ENCODE results near the gene ABHD6.

Gene ABHD6

DNA sequence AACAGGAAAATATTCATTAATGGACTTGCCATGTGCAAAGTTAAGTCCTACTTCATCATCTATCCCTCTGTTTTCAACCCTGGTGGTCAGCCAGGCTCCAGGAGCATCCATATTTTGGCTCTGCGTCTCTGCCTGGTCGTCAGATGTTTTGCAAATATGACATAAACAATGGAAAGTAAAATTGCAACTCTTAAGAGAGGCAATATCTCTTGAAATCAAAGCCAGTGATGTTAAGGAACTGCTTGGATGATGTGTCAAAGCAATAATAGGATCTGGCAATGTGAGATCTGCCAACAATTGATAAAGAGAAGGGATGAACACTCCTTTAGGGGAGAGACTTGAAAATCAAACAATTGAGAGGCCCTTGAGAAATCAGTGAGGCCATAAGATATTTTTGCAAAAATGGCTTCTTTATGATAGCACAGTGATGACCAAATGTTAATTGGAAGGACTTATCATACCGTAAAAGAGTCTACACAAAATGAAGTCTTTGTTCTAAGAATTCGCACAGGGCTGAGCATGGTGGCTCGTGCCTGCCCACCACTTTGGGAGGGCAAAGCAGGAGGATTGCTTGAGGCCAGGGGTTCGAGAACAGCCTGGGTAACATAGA is 6.5 kb downstream of the ABHD6 start:
- H3K27ac Mint-ChIP-seq = no peak overlapping the region
- ATAC-seq (no peak), DNase-seq (no peak)
- H3K9me3 Mint-ChIP-seq = no peaks in the 10 kb centered on the region
- no peak overlapping the region for H3K4me3 Mint-ChIP-seq
- H3K4me1 Mint-ChIP-seq = peaks cover 3% of the 10 kb centered on the region
- H3K27me3 Mint-ChIP-seq = no peaks in the 10 kb centered on the region
- no peaks in the 10 kb centered on the region for H3K36me3 Mint-ChIP-seq (ENCODE audit: low read depth)

DNA sequence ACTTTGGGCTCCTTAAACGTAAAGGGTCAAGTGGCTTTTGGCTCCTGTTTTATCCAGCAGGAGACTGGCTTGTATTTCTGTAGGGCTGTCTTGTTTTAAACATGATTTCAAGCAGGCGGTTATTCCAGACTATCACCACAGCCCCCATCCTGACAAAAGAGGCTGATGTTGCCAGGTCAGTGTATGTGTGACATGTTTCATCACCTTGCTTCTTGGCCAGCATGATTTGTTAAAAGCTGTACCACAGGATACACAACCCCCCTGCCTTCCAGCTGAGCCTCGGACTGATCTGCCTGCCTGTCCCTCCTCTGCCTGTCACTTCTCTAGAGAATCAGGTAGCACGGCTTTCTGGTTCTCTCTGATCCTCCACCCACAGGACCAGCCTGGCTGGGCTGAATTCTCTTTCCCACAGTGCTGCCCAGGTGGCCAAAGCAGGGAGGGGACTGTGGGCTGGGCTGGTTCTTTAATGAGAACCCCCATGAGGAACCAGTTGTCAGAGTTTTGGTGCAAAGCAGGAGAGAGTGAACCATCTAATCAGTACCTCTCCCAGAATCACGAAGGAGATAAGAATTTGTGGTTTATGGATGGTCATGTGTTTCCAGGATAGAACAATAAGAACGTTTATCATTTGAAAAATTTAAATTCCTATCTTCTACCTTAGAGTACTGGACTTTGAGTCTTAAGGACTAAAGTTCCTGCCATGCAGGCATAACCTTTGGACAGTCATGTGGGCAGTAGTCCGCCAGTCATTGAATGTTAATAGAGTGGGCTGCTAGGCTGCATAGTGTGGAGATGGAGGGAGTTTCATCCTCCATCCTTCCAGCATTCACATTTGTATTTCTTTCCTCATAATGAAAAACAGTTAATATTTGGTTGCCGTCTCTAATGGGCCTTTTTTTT is 8.8 kb downstream of the ABHD6 start:
- DNase-seq (no peak), ATAC-seq (no peak)
- H3K4me1 Mint-ChIP-seq = peaks cover 5% of the 10 kb centered on the region
- H3K9me3 Mint-ChIP-seq = no peaks in the 10 kb centered on the region
- H3K4me3 Mint-ChIP-seq = no peak overlapping the region
- H3K36me3 Mint-ChIP-seq (ENCODE audit: low read depth) = no peaks in the 10 kb centered on the region
- H3K27me3 Mint-ChIP-seq = no peaks in the 10 kb centered on the region
- H3K27ac Mint-ChIP-seq = no peak overlapping the region

DNA sequence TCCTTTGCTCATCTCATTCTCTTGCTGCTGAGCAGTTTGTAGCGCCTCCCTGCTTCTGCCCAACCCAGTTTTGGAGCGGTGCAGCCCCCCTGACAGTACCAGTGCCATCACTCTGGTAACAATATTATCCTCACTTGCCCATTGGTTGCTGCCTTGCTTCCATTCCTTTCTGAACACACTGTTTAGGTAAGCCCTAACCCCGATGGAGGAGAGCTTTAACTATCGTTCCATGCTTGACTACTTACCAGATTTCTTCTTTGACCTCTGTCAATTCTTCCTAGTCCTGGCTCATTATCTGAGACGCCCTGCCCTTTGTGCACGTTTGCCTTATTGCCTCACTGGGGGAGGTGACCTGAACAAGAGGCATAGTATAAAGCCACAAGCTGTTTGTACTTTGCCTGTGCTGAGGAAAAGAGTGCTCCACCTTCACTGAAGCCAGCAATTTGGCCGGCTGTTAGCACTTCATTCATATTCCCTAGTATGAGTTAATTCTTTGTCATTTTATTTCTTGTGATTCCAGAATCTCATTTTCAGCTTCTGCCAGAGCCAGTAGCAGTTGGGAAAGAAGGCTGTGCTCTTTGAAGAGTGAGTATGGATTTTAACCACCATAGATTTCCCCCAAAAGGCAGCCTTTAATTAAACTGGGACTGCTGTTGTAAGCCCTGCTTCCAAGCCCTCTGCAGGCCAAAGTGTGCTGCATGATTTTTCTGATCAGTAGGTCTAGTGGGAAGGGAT is 11.9 kb downstream of the ABHD6 start:
- no peaks in the 10 kb centered on the region for H3K9me3 Mint-ChIP-seq
- H3K4me1 Mint-ChIP-seq = peaks cover 11% of the 10 kb centered on the region
- H3K27me3 Mint-ChIP-seq = no peaks in the 10 kb centered on the region
- no peak overlapping the region for H3K4me3 Mint-ChIP-seq
- peaks cover 2% of the 10 kb centered on the region for H3K36me3 Mint-ChIP-seq (ENCODE audit: low read depth)
- no peak for DNase-seq
- peak; percentile 28 for ATAC-seq
- no peak overlapping the region for H3K27ac Mint-ChIP-seq

DNA sequence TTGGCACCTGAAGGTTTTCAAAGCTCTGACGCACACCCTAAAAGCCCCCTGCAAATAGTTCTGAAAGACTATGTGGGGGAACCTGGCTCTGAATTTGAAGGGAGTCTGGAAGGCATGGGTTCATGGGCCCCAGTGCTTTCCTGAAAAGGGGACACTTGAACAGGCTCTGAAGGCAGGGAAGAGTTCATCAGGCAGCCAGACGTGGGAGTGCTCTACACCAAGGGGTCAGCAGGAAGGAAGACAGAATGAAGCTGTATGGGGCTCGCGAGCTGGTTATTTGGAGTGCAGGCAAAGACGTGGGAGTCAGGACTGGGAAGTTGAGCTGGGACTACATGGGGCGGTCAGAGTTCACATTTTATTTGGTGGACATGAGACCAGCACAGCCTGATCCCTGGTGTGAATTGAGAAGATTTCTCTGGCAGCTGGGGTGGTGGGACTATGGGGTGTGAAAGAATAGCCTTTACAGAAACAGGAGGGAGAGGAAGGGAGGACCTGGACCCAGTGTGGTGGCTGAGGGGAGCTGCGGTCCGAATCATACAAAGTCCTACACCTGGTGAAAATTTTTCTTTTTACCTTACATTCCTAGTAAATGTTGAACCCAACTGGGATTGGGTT is 12.6 kb downstream of the ABHD6 start:
- Mint-ChIP-seq H3K27me3 (no peaks in the 10 kb centered on the region), H3K9me3 (no peaks in the 10 kb centered on the region), H3K4me1 (peaks cover 11% of the 10 kb centered on the region), H3K36me3 (ENCODE audit: low read depth) (peaks cover 2% of the 10 kb centered on the region), H3K27ac (no peak overlapping the region), H3K4me3 (no peak overlapping the region)
- DNase-seq (no peak), ATAC-seq (no peak)

DNA sequence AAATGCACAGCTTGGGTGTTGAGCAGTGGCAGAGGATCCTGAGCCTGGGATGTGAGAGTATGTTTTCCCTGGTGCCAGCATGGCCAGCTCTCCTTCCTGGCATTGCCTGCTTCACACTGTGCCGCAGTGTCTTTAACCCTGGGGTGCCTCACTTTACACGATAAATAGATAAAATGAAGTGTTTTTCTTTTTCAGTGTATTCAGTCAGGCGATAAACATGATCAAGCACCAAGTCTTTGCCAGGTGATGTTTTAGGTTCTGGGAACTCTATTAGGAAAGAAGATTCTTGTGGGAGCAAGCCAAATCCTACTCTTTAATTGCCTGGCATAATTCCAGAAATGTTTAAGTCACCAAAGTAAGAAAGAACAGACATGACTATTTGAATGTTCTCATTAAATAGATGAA is 14.0 kb downstream of the ABHD6 start:
- Mint-ChIP-seq H3K9me3 (no peaks in the 10 kb centered on the region), H3K27ac (no peak overlapping the region), H3K27me3 (no peaks in the 10 kb centered on the region), H3K4me1 (peaks cover 11% of the 10 kb centered on the region), H3K4me3 (no peak overlapping the region), H3K36me3 (ENCODE audit: low read depth) (peaks cover 2% of the 10 kb centered on the region)
- ATAC-seq (no peak), DNase-seq (no peak)

DNA sequence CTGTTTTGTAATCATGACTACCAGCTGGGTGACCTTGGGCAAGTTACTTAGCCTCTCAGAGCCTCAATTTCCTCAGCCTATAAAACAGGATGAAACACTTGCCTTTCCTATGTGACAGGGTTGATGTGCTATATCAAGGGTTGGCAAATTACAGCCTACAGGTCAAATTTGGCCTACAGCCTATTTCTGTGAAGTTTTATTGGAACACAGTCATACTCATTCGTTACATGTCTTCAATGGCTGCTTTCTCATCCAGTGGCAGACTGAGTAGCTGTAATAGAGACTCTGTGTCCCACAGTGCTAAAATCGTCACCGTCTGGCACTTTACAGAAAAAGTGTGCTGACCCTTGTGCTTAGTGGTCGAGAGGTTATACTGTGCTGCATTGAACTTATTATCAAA is 16.6 kb downstream of the ABHD6 start:
- Mint-ChIP-seq H3K4me3 (no peak overlapping the region), H3K36me3 (ENCODE audit: low read depth) (peaks cover 4% of the 10 kb centered on the region), H3K27me3 (no peaks in the 10 kb centered on the region), H3K4me1 (peaks cover 17% of the 10 kb centered on the region), H3K9me3 (no peaks in the 10 kb centered on the region), H3K27ac (no peak overlapping the region)
- DNase-seq (no peak), ATAC-seq (no peak)

DNA sequence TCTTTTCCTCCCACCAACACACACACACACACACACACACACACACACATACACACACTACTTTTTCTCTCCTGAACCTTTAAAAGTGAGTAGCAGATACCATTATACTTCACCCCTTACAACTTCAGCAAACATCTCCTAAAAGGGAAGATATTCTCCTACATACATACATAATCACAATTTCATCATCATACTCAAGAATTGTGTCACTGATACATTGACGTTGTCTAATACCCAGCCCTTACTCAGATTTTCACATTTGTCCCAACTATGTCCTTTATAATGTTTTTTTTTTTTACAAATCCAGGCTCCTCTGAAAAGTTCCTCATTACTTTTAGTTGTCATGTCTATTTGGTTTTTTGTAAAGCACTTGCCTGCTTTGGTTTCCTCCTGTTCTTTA is 18.5 kb downstream of the ABHD6 start:
- no peak overlapping the region for H3K4me3 Mint-ChIP-seq
- no peak overlapping the region for H3K27ac Mint-ChIP-seq
- H3K36me3 Mint-ChIP-seq (ENCODE audit: low read depth) = peaks cover 6% of the 10 kb centered on the region
- no peaks in the 10 kb centered on the region for H3K27me3 Mint-ChIP-seq
- DNase-seq = no peak
- no peak for ATAC-seq
- H3K4me1 Mint-ChIP-seq = peaks cover 31% of the 10 kb centered on the region
- H3K9me3 Mint-ChIP-seq = no peaks in the 10 kb centered on the region

DNA sequence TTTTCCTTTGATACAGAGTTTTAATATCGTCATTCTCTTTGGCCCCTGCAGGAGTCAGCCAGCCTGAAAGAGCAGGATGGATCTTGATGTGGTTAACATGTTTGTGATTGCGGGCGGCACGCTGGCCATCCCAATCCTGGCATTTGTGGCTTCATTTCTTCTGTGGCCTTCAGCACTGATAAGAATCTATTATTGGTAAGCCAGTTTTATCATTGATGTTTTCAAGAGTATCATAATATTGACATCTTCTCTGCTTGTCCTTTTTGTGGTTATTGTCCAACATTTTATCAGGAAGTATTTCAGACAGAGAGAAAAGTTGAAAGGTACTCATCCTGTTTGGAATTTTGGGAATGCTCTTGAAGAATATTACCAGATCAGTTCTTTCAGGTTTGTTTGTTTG is 18.9 kb downstream of the ABHD6 start:
- H3K27ac Mint-ChIP-seq = no peak overlapping the region
- peaks cover 6% of the 10 kb centered on the region for H3K36me3 Mint-ChIP-seq (ENCODE audit: low read depth)
- H3K27me3 Mint-ChIP-seq = no peaks in the 10 kb centered on the region
- DNase-seq (no peak), ATAC-seq (no peak)
- no peaks in the 10 kb centered on the region for H3K9me3 Mint-ChIP-seq
- H3K4me1 Mint-ChIP-seq = peaks cover 32% of the 10 kb centered on the region
- H3K4me3 Mint-ChIP-seq = no peak overlapping the region

DNA sequence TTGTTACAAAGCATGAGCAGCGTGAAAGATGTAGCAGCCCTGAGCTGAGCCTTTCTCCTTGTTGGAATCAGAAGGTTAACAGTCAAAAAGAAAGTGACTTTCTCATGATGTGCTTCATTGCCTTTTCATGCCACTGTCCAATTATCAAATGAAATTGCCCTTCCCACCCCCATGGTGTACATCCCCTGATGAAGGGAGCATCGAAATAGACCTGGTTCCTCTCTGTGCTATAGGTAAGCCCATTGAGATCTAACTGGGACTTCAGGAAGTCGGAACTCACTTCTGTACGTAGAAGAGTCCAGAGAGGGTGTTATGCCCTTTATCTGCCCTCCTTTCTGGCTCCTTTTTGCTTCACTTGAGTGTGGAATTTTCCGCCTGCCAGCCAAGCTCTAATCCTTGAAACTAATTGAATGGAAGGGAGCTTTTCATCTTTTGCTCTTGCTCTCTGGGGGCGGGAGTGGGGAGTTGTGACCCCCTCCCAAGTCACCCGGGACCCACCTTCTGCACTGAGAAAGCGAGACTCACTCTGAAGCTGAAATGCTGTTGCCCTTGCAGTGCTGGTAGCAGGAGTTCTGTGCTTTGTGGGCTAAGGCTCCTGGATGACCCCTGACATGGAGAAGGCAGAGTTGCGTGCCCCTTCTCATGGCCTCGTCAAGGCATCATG is 20.9 kb downstream of the ABHD6 start:
- Mint-ChIP-seq H3K4me1 (peaks cover 31% of the 10 kb centered on the region), H3K4me3 (no peak overlapping the region)

DNA sequence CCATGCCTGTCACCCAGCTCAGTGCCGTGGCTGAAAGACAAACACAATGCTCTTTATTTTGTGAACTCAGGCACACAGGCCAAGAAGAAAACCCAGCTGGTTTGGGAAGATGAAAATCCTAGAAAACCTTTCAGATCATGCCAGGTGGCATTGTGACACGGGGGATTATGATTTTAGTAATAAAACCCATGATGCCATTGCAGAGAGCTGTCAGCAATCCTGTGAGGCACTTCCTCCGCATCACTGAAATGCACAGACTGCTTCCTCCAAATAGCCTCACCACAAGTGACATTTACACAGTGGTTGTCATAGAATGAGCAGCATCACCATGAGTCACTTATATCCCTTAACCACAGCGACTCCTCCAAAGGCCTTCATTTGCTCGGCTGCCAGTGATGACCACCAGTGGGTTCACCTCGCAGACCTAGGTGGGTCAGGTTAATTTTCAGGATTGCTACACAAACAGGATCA is 22.7 kb downstream of the ABHD6 start:
- no peaks in the 10 kb centered on the region for H3K9me3 Mint-ChIP-seq
- peak; percentile 97 for ATAC-seq
- no peak overlapping the region for H3K4me3 Mint-ChIP-seq
- H3K4me1 Mint-ChIP-seq = peaks cover 31% of the 10 kb centered on the region
- H3K27me3 Mint-ChIP-seq = no peaks in the 10 kb centered on the region
- DNase-seq = peak; percentile 27
- H3K36me3 Mint-ChIP-seq (ENCODE audit: low read depth) = peaks cover 7% of the 10 kb centered on the region
- peak overlapping the region; percentile 75 for H3K27ac Mint-ChIP-seq

More for the DNA sequence above, 20.9 kb downstream of the ABHD6 start:
- peak overlapping the region; percentile 59 for H3K27ac Mint-ChIP-seq
- DNase-seq (no peak), ATAC-seq (no peak)
- no peaks in the 10 kb centered on the region for H3K27me3 Mint-ChIP-seq
- peaks cover 7% of the 10 kb centered on the region for H3K36me3 Mint-ChIP-seq (ENCODE audit: low read depth)
- no peaks in the 10 kb centered on the region for H3K9me3 Mint-ChIP-seq

DNA sequence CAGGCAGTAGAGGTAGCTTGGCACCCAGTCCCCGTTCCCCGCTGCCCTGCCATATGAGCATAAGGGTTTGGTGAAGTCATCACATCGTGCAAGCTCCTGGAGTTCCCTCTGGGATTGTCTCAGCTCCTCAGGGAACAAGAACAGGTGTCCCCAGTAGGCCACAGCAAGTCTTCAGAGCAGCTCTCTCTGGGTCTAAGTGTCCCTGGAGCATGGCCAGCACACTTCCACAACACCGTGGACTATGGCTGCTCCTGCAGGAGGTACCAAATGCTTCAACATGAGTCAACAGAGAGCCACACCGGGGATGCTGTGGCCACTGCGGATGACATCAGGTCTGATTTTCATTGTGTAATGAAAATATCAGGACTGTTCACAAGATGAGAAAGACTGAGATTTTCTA is 23.1 kb downstream of the ABHD6 start:
- no peak overlapping the region for H3K4me3 Mint-ChIP-seq
- no peaks in the 10 kb centered on the region for H3K27me3 Mint-ChIP-seq
- H3K4me1 Mint-ChIP-seq = peaks cover 31% of the 10 kb centered on the region
- H3K27ac Mint-ChIP-seq = peak overlapping the region; percentile 75
- no peak for DNase-seq
- no peaks in the 10 kb centered on the region for H3K9me3 Mint-ChIP-seq
- peaks cover 7% of the 10 kb centered on the region for H3K36me3 Mint-ChIP-seq (ENCODE audit: low read depth)
- ATAC-seq = peak; percentile 31

DNA sequence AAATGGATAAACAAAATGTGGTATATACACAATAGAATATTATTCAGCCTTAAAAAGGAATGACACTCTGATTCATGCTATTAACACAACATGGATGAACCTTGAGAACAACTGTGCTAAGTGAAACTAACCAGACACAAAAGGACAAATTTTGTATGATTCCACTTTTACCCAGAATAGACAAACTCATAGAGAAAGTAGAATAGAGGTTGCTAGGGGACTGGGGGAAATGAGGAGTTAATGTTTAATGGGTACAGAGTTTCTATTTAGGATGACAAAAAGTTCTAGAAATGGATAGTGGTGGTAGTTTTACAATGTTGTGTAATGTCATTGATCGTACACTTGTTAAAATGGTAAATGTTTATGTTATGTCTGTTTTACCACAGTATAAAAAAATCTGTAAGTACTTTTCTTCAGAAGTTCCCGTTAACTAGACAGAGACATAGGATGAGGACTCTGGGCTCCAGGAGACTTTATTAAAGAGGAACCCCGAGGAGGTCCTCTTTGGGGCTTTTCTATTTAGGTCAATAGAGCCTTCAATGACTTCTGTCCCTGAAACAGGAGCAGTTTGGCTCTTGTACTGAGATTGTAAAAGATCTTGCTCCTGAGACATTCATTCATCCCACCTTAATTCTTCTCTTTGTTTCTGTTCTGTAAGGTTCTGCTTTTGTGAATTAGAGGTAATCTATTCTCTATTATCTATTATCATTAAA is 24.5 kb downstream of the ABHD6 start:
- no peak overlapping the region for H3K27ac Mint-ChIP-seq
- no peak for DNase-seq
- H3K4me3 Mint-ChIP-seq = no peak overlapping the region
- H3K9me3 Mint-ChIP-seq = no peaks in the 10 kb centered on the region
- H3K36me3 Mint-ChIP-seq (ENCODE audit: low read depth) = peaks cover 6% of the 10 kb centered on the region
- H3K27me3 Mint-ChIP-seq = no peaks in the 10 kb centered on the region
- ATAC-seq = no peak
- peaks cover 31% of the 10 kb centered on the region for H3K4me1 Mint-ChIP-seq

DNA sequence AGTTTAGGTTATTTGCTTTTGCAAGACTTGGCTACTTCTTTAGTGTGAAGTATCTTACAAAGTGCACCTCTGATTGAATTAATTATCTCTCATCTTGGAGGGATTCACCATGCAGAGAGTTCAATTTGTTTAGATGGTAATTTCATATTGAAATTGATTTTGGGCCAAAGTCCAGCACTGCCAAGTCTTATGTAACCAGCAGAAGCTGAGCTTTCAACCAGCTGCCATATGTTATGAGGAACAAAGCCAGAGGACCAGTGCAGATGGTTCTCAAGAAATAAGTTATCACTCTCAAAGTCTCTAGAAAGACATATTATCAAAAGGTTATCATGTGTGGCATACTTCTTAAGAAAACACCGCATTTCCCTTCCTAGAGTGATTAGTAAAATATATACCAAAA is 29.0 kb downstream of the ABHD6 start:
- H3K27ac Mint-ChIP-seq = no peak overlapping the region
- peaks cover 8% of the 10 kb centered on the region for H3K36me3 Mint-ChIP-seq (ENCODE audit: low read depth)
- peaks cover 5% of the 10 kb centered on the region for H3K4me1 Mint-ChIP-seq
- H3K9me3 Mint-ChIP-seq = no peaks in the 10 kb centered on the region
- no peaks in the 10 kb centered on the region for H3K27me3 Mint-ChIP-seq
- ATAC-seq (no peak), DNase-seq (no peak)
- H3K4me3 Mint-ChIP-seq = no peak overlapping the region
